Amygdala (tissue), 56 donors: ENCODE results near the gene HPN.

Source experiments
- DNase-seq, 56 donors: peaks; one replicate each; lab custom pipeline; 2025; lab: John Stamatoyannopoulos, UW

Gene HPN

GRCh38 chr19:35056513-35057063, 15.1 kb downstream of the HPN start:
- DNase-seq = no peak

GRCh38 chr19:35058370-35058769, 16.8 kb downstream of the HPN start:
- DNase-seq = no peak

GRCh38 chr19:35059006-35059798, 17.7 kb downstream of the HPN start:
- no peak for DNase-seq

- DNase-seq = no peak
These were observed 18.2 kb downstream of the HPN start for GRCh38 chr19:35059799-35060091.

GRCh38 chr19:35060160-35060855, 18.8 kb downstream of the HPN start:
- DNase-seq = no peak

GRCh38 chr19:35061583-35062373, 20.3 kb downstream of the HPN start:
- no peak for DNase-seq

GRCh38 chr19:35062942-35063341, 21.4 kb downstream of the HPN start:
- no peak for DNase-seq

DNA sequence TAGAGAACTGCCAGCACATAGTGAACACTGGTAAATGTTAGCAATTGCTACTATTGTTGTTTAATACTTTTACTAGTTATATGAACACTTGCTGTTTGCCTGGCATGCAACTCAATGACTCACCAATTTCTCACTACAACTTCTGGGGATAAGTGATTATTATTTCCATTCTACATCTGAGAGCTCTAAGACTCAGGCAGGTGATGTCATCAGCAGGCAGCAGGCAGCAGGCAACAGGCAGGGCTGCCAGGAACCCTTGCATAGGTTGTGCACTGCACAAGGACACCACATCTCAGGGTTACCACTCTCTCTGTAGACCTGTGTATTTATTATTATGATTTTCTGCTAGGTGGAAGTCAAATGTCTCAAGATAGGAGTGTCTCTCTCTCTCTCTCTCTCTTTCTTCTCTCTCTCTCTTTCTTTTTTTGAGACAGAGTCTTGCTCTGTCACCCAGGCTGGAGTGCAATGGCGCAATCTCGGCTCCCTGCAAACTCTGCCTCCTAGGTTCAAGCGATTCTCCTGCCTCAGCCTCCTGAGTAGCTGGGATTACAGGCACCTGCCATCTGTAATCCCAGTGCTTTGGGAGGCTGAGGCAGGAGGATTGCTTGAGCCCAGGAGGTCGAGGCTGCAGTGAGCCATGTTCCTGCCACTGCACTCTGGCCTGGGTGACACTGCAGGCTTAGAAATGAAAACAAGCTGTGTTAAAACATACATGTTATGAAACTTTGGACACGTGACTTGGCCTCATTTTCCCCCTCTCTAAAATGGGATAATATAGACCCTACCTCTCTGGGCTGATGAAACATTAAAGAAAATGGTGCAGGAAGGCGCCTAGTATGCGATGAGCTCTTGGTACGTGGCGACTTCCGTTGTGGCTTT, 22.7 kb downstream of the HPN start:
- DNase-seq = no peak

GRCh38 chr19:35065574-35065973, 24.1 kb downstream of the HPN start:
- no peak for DNase-seq

GRCh38 chr19:35066121-35066520, 24.6 kb downstream of the HPN start:
- no peak for DNase-seq

DNA sequence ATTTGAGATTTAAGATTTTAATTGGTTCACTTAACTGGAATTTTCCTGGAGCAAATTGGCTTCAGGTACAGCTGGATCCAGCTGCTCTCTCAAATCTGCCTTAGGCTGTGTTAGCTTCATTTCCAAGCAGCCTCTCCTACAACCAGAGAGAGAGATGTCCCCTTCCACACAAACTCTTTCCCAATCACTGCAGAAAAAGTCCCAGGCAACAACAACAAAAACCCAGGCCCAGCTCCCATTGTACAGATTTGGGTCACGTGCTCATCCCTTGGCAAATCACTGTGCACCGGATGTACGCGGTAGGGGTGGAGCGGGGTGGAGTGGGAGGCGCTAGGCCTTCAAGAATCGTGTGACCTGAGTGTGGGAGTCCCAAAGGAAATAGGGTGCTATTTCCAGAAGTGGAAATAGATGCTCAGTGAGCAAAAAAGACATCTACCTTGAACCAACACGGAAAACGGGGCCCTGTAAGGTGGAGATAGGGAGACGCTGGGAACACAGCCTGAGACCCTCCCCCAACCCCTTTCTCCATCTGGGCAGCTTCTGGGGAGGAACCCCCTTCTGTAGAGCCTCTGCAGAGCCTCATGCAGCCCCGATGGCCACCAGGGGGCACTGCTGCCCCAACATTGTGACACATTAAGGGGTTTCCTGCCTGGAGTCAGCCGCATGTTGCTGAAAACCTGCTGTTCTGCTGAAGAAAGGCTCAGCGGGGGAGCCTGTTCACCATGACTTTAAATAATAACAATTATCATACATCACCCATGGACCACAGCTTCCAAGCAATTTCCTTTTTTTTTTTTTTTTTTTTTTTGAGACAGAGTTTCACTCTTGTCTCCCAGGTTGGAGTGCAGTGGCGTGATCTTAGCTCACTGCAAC, 25.4 kb downstream of the HPN start:
- DNase-seq = peak in 55 of 56 donors; percentile 35 to 96 (median 72)

DNA sequence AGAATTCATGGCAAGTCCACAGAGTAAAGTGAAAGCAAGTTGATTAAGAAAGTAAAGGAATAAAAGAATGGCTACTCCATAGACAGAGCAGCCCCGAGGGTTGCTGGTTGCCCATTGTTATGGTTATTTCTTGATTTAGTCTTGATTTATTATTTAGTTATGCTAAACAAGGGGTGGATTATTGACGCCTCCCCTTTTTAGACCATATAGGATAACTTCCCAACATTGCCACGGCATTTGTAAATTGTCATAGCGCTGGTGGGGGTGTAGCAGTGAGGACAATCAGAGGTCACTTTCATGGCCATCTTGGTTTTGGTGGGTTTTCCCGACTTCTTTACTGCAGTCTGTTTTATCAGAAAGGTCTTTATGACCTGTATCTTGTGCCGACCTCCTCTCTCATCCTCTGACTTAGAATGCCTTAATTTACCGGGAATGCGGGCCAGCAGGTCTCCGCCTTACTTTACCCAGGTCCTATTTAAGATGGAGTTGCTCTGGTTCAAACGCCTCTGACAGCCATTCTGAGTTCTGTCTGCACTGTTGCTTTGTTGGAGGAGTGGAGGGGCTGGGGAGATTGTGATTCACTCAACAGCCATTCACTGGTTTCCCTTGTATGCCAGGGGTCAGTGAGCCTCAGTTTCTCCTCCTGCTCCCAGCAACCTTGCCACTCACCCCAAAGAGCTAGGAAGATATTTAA, 27.6 kb downstream of the HPN start:
- no peak for DNase-seq

DNA sequence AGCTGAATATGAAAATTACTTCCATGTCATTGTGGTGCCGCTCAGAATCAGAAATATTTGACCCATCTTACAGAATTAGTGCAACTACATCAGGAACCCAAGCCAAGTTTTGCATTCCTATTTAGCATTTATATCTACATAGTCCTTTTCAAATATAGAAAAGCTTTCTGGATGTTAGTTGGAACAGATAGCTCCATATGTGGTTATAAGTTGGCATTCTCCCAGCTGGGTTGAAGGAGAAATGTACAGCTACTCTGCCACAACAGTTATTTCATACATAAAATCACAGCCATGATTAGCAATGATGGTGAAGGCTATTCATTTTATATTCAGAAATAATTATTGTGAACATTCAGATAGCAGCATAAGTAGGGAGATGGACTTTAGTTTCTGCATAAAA, 28.2 kb downstream of the HPN start:
- no peak for DNase-seq

- no peak for DNase-seq
These were observed 28.9 kb downstream of the HPN start for GRCh38 chr19:35070471-35070870.

GRCh38 chr19:35073516-35073915, 32.0 kb downstream of the HPN start:
- DNase-seq = no peak

DNA sequence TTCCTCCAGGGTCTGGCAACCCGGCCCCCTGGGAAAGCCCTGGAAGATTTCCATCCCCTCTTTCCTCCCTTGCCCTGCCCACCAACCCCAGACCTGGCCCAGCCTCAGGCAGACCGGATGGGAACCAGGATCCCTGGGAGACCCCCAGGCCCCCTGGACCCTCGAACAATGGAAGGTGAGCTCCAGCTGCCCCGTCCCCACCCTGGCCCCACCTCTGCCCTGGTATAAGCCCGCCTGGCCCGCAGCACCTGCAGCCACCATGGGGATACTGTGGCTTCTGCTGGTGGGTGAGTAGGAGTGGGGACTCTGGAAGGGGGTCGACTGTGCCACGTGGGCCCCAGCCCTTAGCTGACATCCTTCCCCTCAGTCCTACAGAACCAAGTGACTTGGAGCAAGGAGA, 32.4 kb downstream of the HPN start:
- no peak for DNase-seq

- DNase-seq = no peak
These were observed 33.1 kb downstream of the HPN start for GRCh38 chr19:35074426-35075201.
